KMS-11 (cell line): ENCODE measurements around the gene USP15.

Experiments
- H2AFZ ChIP-seq: fragments of 200-600 bp; sonication (generic); 2 replicates; pipeline ENCODE4 v1.6.1; 2016; ENCODE audit warnings: antibody characterized with exemption, mixed run types, low read depth
- H3K27ac ChIP-seq: fragments of 200-600 bp; sonication (generic); 2 replicates; pipeline ENCODE4 v1.6.1; 2016; ENCODE audit warnings: mild to moderate bottlenecking, mixed run types
- H3K27me3 ChIP-seq: fragments of 200-600 bp; sonication (generic); 2 replicates; pipeline ENCODE4 v1.6.1; 2017; ENCODE audit warnings: mild to moderate bottlenecking, low read depth, mixed run types, moderate library complexity; ENCODE audit not compliant: insufficient read depth
- H3K36me3 ChIP-seq: fragments of 200-600 bp; sonication (generic); 2 replicates; pipeline ENCODE4 v1.6.1; 2017; ENCODE audit warnings: mild to moderate bottlenecking, mixed run types; ENCODE audit not compliant: insufficient read depth
- H3K4me1 ChIP-seq: fragments of 200-600 bp; sonication (generic); 2 replicates; pipeline ENCODE4 v1.6.1; 2016; ENCODE audit warnings: mild to moderate bottlenecking, low read depth, mixed run types; ENCODE audit not compliant: poor library complexity, severe bottlenecking
- H3K4me2 ChIP-seq: fragments of 200-600 bp; sonication (generic); 2 replicates; pipeline ENCODE4 v1.7.0; 2016; ENCODE audit warnings: mild to moderate bottlenecking, mixed run types
- H3K4me3 ChIP-seq: fragments of 200-600 bp; sonication (generic); IDR thresholded peaks from 2 replicates; pipeline ENCODE4 v1.6.1; 2017; ENCODE audit warnings: low read depth, low read length, mixed read lengths; ENCODE audit not compliant: insufficient read depth
- H3K79me2 ChIP-seq: fragments of 200-600 bp; sonication (generic); 2 replicates; pipeline ENCODE4 v1.6.1; 2016; ENCODE audit warnings: low read depth, mixed run types; ENCODE audit not compliant: insufficient read depth
- H3K9ac ChIP-seq: fragments of 200-600 bp; sonication (generic); 2 replicates; pipeline ENCODE4 v1.6.1; 2016; ENCODE audit warnings: mild to moderate bottlenecking, mixed run types
- H4K20me1 ChIP-seq: fragments of 200-600 bp; sonication (generic); 2 replicates; pipeline ENCODE4 v1.6.1; 2016; ENCODE audit warnings: mild to moderate bottlenecking, mixed run types; ENCODE audit not compliant: insufficient read depth
- CTCF ChIP-seq: fragments of 200-600 bp; sonication (generic); conservative IDR thresholded peaks from 2 replicates; pipeline ENCODE4 v1.6.1; 2017; ENCODE audit warnings: low read depth, mild to moderate bottlenecking, antibody characterized with exemption, low read length, moderate library complexity, mixed read lengths

The USP15 gene

GRCh38 chr12:62227091-62227490, 33.1 kb upstream of the USP15 start:
- TF ChIP-seq CTCF, result no peak

GRCh38 chr12:62230652-62231051, 29.6 kb upstream of the USP15 start:
- Histone ChIP-seq H3K9ac (no peak overlapping the region), H3K4me2 (no peak overlapping the region), H3K36me3 (no peaks in the 10 kb centered on the region), H3K4me3 (no peak overlapping the region), H3K79me2 (no peaks in the 10 kb centered on the region), H3K4me1 (no peaks in the 10 kb centered on the region), H2AFZ (no peak overlapping the region), H4K20me1 (no peaks in the 10 kb centered on the region), H3K27me3 (no peaks in the 10 kb centered on the region), H3K27ac (no peak overlapping the region)
- TF ChIP-seq CTCF, result no peak

More at GRCh38 chr12:62227091-62227490, 33.1 kb upstream of the USP15 start:
- Histone ChIP-seq H3K4me2 (no peak overlapping the region), H3K4me3 (no peak overlapping the region), H3K27ac (no peak overlapping the region), H4K20me1 (no peaks in the 10 kb centered on the region), H3K36me3 (no peaks in the 10 kb centered on the region), H3K9ac (no peak overlapping the region), H2AFZ (no peak overlapping the region), H3K4me1 (no peaks in the 10 kb centered on the region), H3K27me3 (no peaks in the 10 kb centered on the region), H3K79me2 (no peaks in the 10 kb centered on the region)

GRCh38 chr12:62232143-62232729, 28.0 kb upstream of the USP15 start:
- H3K4me3 ChIP-seq, result no peak overlapping the region
- H3K27ac ChIP-seq, result no peak overlapping the region
- no peak for TF ChIP-seq CTCF
- no peak overlapping the region for H3K9ac ChIP-seq
- H4K20me1 ChIP-seq, result no peaks in the 10 kb centered on the region
- no peaks in the 10 kb centered on the region for H3K36me3 ChIP-seq
- no peak overlapping the region for H2AFZ ChIP-seq
- H3K79me2 ChIP-seq, result no peaks in the 10 kb centered on the region
- H3K4me1 ChIP-seq, result no peaks in the 10 kb centered on the region
- no peak overlapping the region for H3K4me2 ChIP-seq
- no peaks in the 10 kb centered on the region for H3K27me3 ChIP-seq

GRCh38 chr12:62233805-62234204, 26.4 kb upstream of the USP15 start:
- Histone ChIP-seq H3K4me1 (no peaks in the 10 kb centered on the region), H3K27me3 (no peaks in the 10 kb centered on the region), H4K20me1 (no peaks in the 10 kb centered on the region), H3K4me3 (no peak overlapping the region), H3K4me2 (no peak overlapping the region), H3K9ac (no peak overlapping the region), H2AFZ (no peak overlapping the region), H3K36me3 (no peaks in the 10 kb centered on the region), H3K79me2 (no peaks in the 10 kb centered on the region), H3K27ac (no peak overlapping the region)
- TF ChIP-seq CTCF, result no peak
